ENCODE measurements around the gene ISCU.
"Not testable (repeated sequence)": the region's sequence is repeated elsewhere in the genome, so short reads cannot be mapped to it uniquely, and the experiment has no call there.

The ISCU gene

GRCh38 chr12:108589028-108589839, 26.8 kb downstream of the ISCU start:
- DNase-seq (ENCODE audit: low read depth in 2 of 2): no peak

DNA sequence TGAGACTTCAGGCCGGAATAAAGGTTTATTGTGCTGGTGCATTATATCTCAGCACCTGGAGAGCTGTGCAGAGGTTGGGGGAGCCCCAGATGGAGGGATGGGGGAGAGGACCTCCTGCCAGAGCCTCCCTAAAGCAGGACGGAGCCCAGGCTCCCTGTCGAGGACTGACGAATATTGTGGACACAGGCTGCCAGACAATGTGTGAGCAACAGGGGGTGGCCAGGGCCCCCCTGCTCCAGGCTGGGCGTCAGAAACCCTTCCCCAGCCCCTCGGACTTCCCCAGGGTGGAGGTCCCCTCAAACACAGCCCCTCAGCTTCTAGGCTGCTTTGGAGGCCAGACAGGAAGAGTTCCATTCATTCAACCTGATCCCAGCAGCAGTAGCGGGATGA, 27.4 kb downstream of the ISCU start:
- DNase-seq (ENCODE audit: low read depth in 2 of 2): no peak

DNA sequence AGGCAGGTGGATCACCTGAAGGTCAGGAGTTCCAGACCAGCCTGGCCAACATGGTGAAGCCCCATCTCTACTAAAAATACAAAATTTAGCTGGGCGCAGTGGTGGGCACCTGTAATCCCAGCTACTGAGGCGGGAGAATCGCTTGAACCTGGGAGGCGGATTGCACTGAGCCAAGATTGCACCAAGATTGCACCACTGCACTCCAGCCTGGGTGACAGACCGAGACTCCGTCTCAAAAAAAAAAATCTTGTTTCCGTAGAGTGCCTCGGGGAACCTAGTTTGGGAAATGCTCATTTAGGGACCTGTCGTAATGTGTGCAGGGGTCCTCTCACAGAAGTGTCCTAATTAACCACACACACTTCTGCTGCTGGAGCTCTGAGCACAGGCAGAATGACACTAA, 28.1 kb downstream of the ISCU start:
- not testable (repeated sequence) for DNase-seq (ENCODE audit: low read depth in 2 of 2)

GRCh38 chr12:108591267-108591980, 29.0 kb downstream of the ISCU start:
- DNase-seq (ENCODE audit: low read depth in 2 of 2): no peak

DNA sequence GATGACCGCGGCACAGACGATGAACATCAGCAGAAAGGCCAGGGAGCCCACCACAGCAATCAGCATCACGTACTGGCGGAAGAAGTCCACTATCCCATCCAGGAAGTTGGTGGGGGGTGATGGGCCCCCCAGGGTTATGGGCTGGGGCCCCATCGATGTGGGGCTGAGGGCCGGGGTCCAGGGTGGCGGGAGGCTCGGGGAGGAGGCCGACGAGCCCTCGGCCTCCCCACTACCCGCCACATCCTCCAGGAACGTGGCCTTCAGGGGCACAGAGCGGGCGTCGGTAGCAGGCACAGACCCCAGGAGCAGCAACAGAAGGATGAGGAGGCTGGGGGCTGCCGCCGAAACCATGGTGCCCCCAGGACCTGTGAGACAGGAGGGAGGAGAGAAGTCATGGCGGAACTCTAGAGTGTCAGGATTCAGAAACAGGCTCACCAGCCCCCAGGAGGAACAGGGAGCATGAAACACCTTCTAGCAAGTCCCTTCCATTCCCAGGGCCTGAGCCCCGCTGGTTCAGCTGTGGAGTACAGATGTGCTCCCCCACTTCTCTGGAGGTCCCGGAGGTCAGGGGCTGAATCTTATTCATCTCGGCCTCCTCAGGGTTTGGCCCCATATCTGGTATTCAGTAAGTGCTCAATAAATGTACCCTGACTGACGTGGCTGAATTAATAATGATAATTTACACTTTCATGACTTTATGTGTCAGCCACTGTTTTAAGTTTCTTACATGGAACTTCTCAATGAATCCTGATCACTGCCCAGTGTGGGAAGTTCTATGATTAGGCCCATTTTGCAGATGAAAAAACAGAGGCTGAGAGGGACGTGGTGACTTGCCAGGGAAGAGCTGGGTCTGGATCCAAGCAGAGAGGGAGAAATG, 29.9 kb downstream of the ISCU start:
- DNase-seq (ENCODE audit: low read depth in 2 of 2): no peak

GRCh38 chr12:108594323-108594903, 32.0 kb downstream of the ISCU start:
- no peak for DNase-seq (ENCODE audit: low read depth in 2 of 2)

DNA sequence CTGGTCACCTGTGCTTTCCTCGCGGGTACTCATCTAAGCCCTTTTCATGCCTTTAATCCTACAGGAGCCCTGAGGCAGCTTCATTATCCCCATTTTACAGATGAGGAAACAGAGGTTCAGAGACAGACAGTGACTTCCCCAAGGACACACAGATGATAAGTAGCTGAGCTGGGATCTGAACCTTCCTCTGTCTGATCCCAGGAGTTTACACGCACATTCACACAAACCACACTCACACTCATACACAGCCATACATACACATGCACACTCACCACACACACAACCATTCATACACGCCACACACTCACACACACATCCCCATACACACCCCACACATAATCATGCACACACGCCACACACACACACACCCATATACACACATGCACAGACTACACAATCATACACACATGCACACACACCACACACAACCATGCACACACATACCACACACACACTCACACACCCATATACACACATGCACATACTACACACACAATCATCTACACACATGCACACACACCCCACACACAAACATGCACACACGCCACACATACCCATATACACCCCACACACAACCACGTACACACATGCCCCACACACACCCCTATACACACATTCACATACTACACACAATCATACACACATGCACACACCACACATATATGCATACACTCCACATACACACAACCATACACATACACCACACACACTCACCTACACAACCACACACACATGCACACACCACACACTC, 32.7 kb downstream of the ISCU start:
- DNase-seq (ENCODE audit: low read depth in 2 of 2): no peak

GRCh38 chr12:108595711-108596647, 33.6 kb downstream of the ISCU start:
- DNase-seq (ENCODE audit: low read depth in 2 of 2): no peak

GRCh38 chr12:108596854-108597558, 34.6 kb downstream of the ISCU start:
- DNase-seq (ENCODE audit: low read depth in 2 of 2): no peak

GRCh38 chr12:108597559-108598471, 35.4 kb downstream of the ISCU start, which contains the start of gene TMEM119:
TMEM119 (minus strand) TSS chr12:108598084; CDS start chr12:108592383, 5,701 bp downstream.
- DNase-seq (ENCODE audit: low read depth in 2 of 2): no peak

GRCh38 chr12:108598553-108599250, 36.3 kb downstream of the ISCU start:
- DNase-seq (ENCODE audit: low read depth in 2 of 2): no peak

GRCh38 chr12:108599541-108599940, 37.1 kb downstream of the ISCU start:
- DNase-seq (ENCODE audit: low read depth in 2 of 2): no peak

DNA sequence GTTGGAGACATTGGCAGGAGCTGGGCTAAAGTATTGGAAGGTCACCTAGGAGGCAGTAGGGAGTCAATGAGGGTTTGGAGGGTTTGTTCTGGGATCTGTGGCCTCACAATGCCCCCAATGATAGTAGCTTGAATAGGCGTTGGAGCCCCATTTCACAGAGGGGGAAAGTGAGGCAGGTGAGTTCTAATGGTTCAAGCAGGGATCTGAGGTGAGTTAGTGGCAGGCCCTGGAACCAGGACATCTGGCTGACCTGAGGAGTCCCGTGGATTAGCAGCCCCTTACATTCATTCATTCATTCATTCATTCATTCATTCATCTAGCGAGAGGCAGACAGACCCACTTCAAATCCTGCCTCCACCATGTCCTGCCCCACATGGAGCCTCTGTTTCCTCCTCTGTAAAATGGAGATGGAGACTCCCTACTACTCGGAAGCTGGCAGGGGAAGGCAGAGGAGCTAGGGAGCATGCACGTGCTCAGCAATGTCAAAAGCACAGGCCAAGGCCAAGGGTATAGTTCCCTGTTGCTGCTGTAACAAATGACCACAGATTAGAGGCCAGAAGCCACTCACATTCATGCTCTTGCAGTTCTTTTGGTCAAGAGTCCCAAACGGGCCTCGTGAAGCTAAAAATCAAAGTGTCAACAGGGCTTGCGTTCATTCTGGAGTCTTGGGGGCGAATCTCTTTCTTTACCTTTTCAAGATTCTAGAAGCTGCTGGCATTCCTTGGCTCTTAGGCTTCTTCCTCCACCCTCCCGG, 37.7 kb downstream of the ISCU start:
- DNase-seq (ENCODE audit: low read depth in 2 of 2): no peak

DNA sequence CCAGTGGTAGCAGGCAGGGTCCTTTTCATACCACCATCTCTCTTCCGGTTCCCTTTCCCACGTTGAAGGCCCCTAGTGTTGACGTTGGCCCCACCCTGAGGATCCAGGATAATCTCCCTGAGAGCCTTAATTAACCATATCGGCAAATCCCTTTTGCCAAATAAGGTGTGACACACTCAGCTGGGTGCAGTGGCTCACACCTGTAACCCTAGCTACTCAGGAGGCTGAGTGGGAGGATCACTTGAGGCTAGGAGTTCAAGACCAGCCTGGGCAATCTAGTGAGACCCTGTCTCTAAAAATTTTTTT, 38.3 kb downstream of the ISCU start:
- no peak for DNase-seq (ENCODE audit: low read depth in 2 of 2)

GRCh38 chr12:108602209-108602705, 39.9 kb downstream of the ISCU start:
- DNase-seq (ENCODE audit: low read depth in 2 of 2): no peak

- DNase-seq (ENCODE audit: low read depth in 2 of 2): no peak
Observed at GRCh38 chr12:108602976-108603704, 40.7 kb downstream of the ISCU start.

All from stimulated activated CD4-positive, alpha-beta T cell treated with anti-CD3 and anti-CD28 coated beads, Interleukin-12 subunit alpha, Interleukin-12 subunit beta, amount 100 ng/mL, for 24 hours (primary cell).